Measurements from ENCODE around the gene PRSS57.

Gene PRSS57

GRCh38 chr19:650121-650520 is 45.1 kb downstream of the PRSS57 start:
- H3K18ac ChIP-seq (ENCODE audit: low read length) = no peak overlapping the region
- H3K27ac ChIP-seq (ENCODE audit: low read depth, low read length) = no peak overlapping the region
- peaks cover 4% of the 10 kb centered on the region for H3K79me1 ChIP-seq (ENCODE audit: low read length)
- H3K4me3 ChIP-seq (ENCODE audit: low read length) = no peak overlapping the region
- H3K36me3 ChIP-seq (ENCODE audit: control insufficient read depth, insufficient read depth, low read length) = peaks cover 9% of the 10 kb centered on the region
- no peak overlapping the region for H3K23ac ChIP-seq (ENCODE audit: low read length)
- no peak overlapping the region for H3K56ac ChIP-seq (ENCODE audit: low read length)
- no peak overlapping the region for H2BK15ac ChIP-seq (replicated peaks; ENCODE audit: low read depth)
- no peak overlapping the region for H3K4me2 ChIP-seq (ENCODE audit: low read length)
- H3K79me2 ChIP-seq (ENCODE audit: control insufficient read depth, insufficient read depth, low read length) = peaks cover 23% of the 10 kb centered on the region
- DNase-seq = no peak
- H2AK5ac ChIP-seq (ENCODE audit: low read length) = no peak overlapping the region
- H2BK120ac ChIP-seq (ENCODE audit: low read depth, low read length) = no peak overlapping the region
- no peak overlapping the region for H3K4ac ChIP-seq (ENCODE audit: low read depth, low read length)
- no peaks in the 10 kb centered on the region for H3K27me3 ChIP-seq (ENCODE audit: insufficient read depth, low read length, poor library complexity)
- H4K5ac ChIP-seq (ENCODE audit: low read length) = no peak overlapping the region
- no peak overlapping the region for H3K9ac ChIP-seq (ENCODE audit: low read length)
- H3K4me1 ChIP-seq (ENCODE audit: control insufficient read depth, low read depth, low read length) = no peaks in the 10 kb centered on the region
- no peak overlapping the region for H4K8ac ChIP-seq (ENCODE audit: low read depth, low read length)
- WGBS (ENCODE audit: extremely low coverage, insufficient coverage, low lambda C conversion rate) = no CpG with 5 or more reads among the region's 11 CpGs
- no peak overlapping the region for H2BK5ac ChIP-seq (ENCODE audit: low read length)

- H3K79me1 ChIP-seq (ENCODE audit: low read length) = peaks cover 4% of the 10 kb centered on the region
- H2BK15ac ChIP-seq (replicated peaks; ENCODE audit: low read depth) = no peak overlapping the region
- no peak for DNase-seq
- no peak overlapping the region for H3K4me3 ChIP-seq (ENCODE audit: low read length)
- H3K4me2 ChIP-seq (ENCODE audit: low read length) = no peak overlapping the region
- H3K18ac ChIP-seq (ENCODE audit: low read length) = no peak overlapping the region
- no peak overlapping the region for H3K23ac ChIP-seq (ENCODE audit: low read length)
- no peak overlapping the region for H3K27ac ChIP-seq (ENCODE audit: low read depth, low read length)
- H3K27me3 ChIP-seq (ENCODE audit: insufficient read depth, low read length, poor library complexity) = no peaks in the 10 kb centered on the region
- no peak overlapping the region for H4K5ac ChIP-seq (ENCODE audit: low read length)
- H3K36me3 ChIP-seq (ENCODE audit: control insufficient read depth, insufficient read depth, low read length) = peaks cover 9% of the 10 kb centered on the region
- H2BK120ac ChIP-seq (ENCODE audit: low read depth, low read length) = no peak overlapping the region
- no peak overlapping the region for H3K4ac ChIP-seq (ENCODE audit: low read depth, low read length)
- no CpG with 5 or more reads among the region's 53 CpGs for WGBS (ENCODE audit: extremely low coverage, insufficient coverage, low lambda C conversion rate)
- no peak overlapping the region for H3K56ac ChIP-seq (ENCODE audit: low read length)
- no peak overlapping the region for H4K8ac ChIP-seq (ENCODE audit: low read depth, low read length)
- H3K79me2 ChIP-seq (ENCODE audit: control insufficient read depth, insufficient read depth, low read length) = peaks cover 18% of the 10 kb centered on the region
- no peak overlapping the region for H3K9ac ChIP-seq (ENCODE audit: low read length)
- H2AK5ac ChIP-seq (ENCODE audit: low read length) = no peak overlapping the region
- no peaks in the 10 kb centered on the region for H3K4me1 ChIP-seq (ENCODE audit: control insufficient read depth, low read depth, low read length)
- H2BK5ac ChIP-seq (ENCODE audit: low read length) = no peak overlapping the region
Observed at GRCh38 chr19:648904-649801, 46.1 kb downstream of the PRSS57 start.

GRCh38 chr19:648305-648704 is 46.9 kb downstream of the PRSS57 start:
- no peak overlapping the region for H3K23ac ChIP-seq (ENCODE audit: low read length)
- H3K4me1 ChIP-seq (ENCODE audit: control insufficient read depth, low read depth, low read length) = no peaks in the 10 kb centered on the region
- H3K4ac ChIP-seq (ENCODE audit: low read depth, low read length) = no peak overlapping the region
- no peak overlapping the region for H4K5ac ChIP-seq (ENCODE audit: low read length)
- no peak overlapping the region for H3K9ac ChIP-seq (ENCODE audit: low read length)
- H3K18ac ChIP-seq (ENCODE audit: low read length) = no peak overlapping the region
- no peak overlapping the region for H3K4me3 ChIP-seq (ENCODE audit: low read length)
- H4K8ac ChIP-seq (ENCODE audit: low read depth, low read length) = no peak overlapping the region
- peaks cover 9% of the 10 kb centered on the region for H3K79me2 ChIP-seq (ENCODE audit: control insufficient read depth, insufficient read depth, low read length)
- no peaks in the 10 kb centered on the region for H3K27me3 ChIP-seq (ENCODE audit: insufficient read depth, low read length, poor library complexity)
- H3K4me2 ChIP-seq (ENCODE audit: low read length) = no peak overlapping the region
- no peaks in the 10 kb centered on the region for H3K79me1 ChIP-seq (ENCODE audit: low read length)
- H3K56ac ChIP-seq (ENCODE audit: low read length) = no peak overlapping the region
- DNase-seq = no peak
- H2BK5ac ChIP-seq (ENCODE audit: low read length) = no peak overlapping the region
- H2BK120ac ChIP-seq (ENCODE audit: low read depth, low read length) = no peak overlapping the region
- no peak overlapping the region for H2BK15ac ChIP-seq (replicated peaks; ENCODE audit: low read depth)
- WGBS (ENCODE audit: extremely low coverage, insufficient coverage, low lambda C conversion rate) = no CpG with 5 or more reads among the region's 29 CpGs
- H2AK5ac ChIP-seq (ENCODE audit: low read length) = no peak overlapping the region
- peaks cover 9% of the 10 kb centered on the region for H3K36me3 ChIP-seq (ENCODE audit: control insufficient read depth, insufficient read depth, low read length)
- H3K27ac ChIP-seq (ENCODE audit: low read depth, low read length) = no peak overlapping the region

GRCh38 chr19:647566-648284 is 47.5 kb downstream of the PRSS57 start:
- Histone ChIP-seq H3K9ac (ENCODE audit: low read length) (no peak overlapping the region), H3K4me1 (ENCODE audit: control insufficient read depth, low read depth, low read length) (no peaks in the 10 kb centered on the region), H3K27me3 (ENCODE audit: insufficient read depth, low read length, poor library complexity) (no peaks in the 10 kb centered on the region), H2BK15ac (replicated peaks; ENCODE audit: low read depth) (no peak overlapping the region), H3K18ac (ENCODE audit: low read length) (no peak overlapping the region), H3K23ac (ENCODE audit: low read length) (no peak overlapping the region), H3K4me3 (ENCODE audit: low read length) (no peak overlapping the region), H2BK120ac (ENCODE audit: low read depth, low read length) (no peak overlapping the region), H3K79me2 (ENCODE audit: control insufficient read depth, insufficient read depth, low read length) (peaks cover 4% of the 10 kb centered on the region), H3K4me2 (ENCODE audit: low read length) (no peak overlapping the region), H2BK5ac (ENCODE audit: low read length) (no peak overlapping the region), H3K36me3 (ENCODE audit: control insufficient read depth, insufficient read depth, low read length) (peaks cover 9% of the 10 kb centered on the region), H3K4ac (ENCODE audit: low read depth, low read length) (no peak overlapping the region), H2AK5ac (ENCODE audit: low read length) (no peak overlapping the region), H3K27ac (ENCODE audit: low read depth, low read length) (no peak overlapping the region), H3K56ac (ENCODE audit: low read length) (no peak overlapping the region), H4K5ac (ENCODE audit: low read length) (no peak overlapping the region), H4K8ac (ENCODE audit: low read depth, low read length) (no peak overlapping the region), H3K79me1 (ENCODE audit: low read length) (no peaks in the 10 kb centered on the region)
- DNase-seq = no peak
- WGBS (ENCODE audit: extremely low coverage, insufficient coverage, low lambda C conversion rate) = no CpG with 5 or more reads among the region's 52 CpGs

- H2BK15ac ChIP-seq (replicated peaks; ENCODE audit: low read depth) = no peak overlapping the region
- H3K23ac ChIP-seq (ENCODE audit: low read length) = no peak overlapping the region
- H3K79me2 ChIP-seq (ENCODE audit: control insufficient read depth, insufficient read depth, low read length) = no peaks in the 10 kb centered on the region
- no peak overlapping the region for H3K56ac ChIP-seq (ENCODE audit: low read length)
- H3K4me1 ChIP-seq (ENCODE audit: control insufficient read depth, low read depth, low read length) = no peaks in the 10 kb centered on the region
- no peak overlapping the region for H3K4me2 ChIP-seq (ENCODE audit: low read length)
- no peak overlapping the region for H4K8ac ChIP-seq (ENCODE audit: low read depth, low read length)
- peaks cover 9% of the 10 kb centered on the region for H3K36me3 ChIP-seq (ENCODE audit: control insufficient read depth, insufficient read depth, low read length)
- no peak overlapping the region for H4K5ac ChIP-seq (ENCODE audit: low read length)
- no peak overlapping the region for H3K9ac ChIP-seq (ENCODE audit: low read length)
- no peak overlapping the region for H3K4me3 ChIP-seq (ENCODE audit: low read length)
- no peak overlapping the region for H3K4ac ChIP-seq (ENCODE audit: low read depth, low read length)
- no peak overlapping the region for H3K27ac ChIP-seq (ENCODE audit: low read depth, low read length)
- no peak for DNase-seq
- no peak overlapping the region for H2BK5ac ChIP-seq (ENCODE audit: low read length)
- H3K18ac ChIP-seq (ENCODE audit: low read length) = no peak overlapping the region
- no peaks in the 10 kb centered on the region for H3K79me1 ChIP-seq (ENCODE audit: low read length)
- no peak overlapping the region for H2AK5ac ChIP-seq (ENCODE audit: low read length)
- H2BK120ac ChIP-seq (ENCODE audit: low read depth, low read length) = no peak overlapping the region
- no peaks in the 10 kb centered on the region for H3K27me3 ChIP-seq (ENCODE audit: insufficient read depth, low read length, poor library complexity)
- no CpG with 5 or more reads among the region's 48 CpGs for WGBS (ENCODE audit: extremely low coverage, insufficient coverage, low lambda C conversion rate)
Observed at GRCh38 chr19:646779-647565, 48.3 kb downstream of the PRSS57 start.
